OCI-LY3 (cell line): Measurements from ENCODE around the gene PI16.

Experiments
- CTCF ChIP-seq: fragments of 200-600, 300-600 bp; sonication (generic); IDR thresholded peaks from 2 replicates; pipeline ENCODE4 v1.5.1; 2014; ENCODE audit warnings: antibody characterized with exemption, low read length, low read depth
- EZH2phosphoT487 ChIP-seq: fragments of 200-600 bp; shearing (Covaris generic); IDR thresholded peaks from 2 replicates; pipeline ENCODE4 v1.6.1; 2018; ENCODE audit warnings: antibody characterized with exemption, mixed run types, low read depth

- no peak for TF ChIP-seq CTCF
- no peak for TF ChIP-seq EZH2phosphoT487
Observed at GRCh38 chr6:37006793-37007339, 52.3 kb downstream of the PI16 start.
